ENCODE data around the gene KLF1.
"Not testable (repeated sequence)": the region's sequence is repeated elsewhere in the genome, so short reads cannot be mapped to it uniquely, and the experiment has no call there.

The KLF1 gene

DNA sequence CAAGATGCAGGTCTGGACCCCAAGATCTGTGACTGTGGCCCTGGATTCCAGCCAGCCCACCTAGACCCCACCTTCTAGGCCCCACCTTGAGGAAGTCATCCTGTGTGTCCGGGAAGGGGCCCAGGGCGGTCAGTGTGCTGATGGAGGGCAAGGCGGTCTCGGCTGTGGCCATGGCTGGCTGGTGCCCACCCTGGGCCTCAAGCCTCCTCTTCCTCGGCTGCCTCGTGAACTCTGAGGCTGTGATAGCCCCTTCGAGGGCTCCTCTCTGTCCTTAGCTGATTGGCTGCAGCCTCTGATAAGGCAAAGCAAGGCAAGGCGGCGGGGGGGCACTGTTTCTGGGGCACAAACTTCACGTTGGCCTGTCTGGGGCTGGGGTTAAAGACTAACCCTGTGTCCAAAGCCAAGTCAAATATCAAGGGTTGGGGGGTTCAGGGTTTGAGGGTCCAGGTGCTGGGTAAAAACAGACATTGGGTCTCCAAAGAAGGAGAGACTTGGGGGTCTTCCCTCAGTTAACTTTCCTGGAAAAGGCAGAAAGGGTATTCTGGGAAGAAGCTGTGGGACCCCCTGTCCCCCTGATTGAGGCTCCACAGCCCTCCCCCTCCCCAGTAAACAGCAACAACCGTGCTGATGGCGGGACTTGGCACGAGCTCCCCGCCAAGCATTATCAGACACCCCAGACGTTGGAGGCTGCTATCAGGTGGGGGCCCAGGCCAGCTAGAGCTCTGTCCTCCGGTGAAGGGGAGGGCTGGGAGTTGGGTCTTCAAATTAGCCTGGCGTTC is at the start of gene KLF1:
Gene KLF1, minus strand, starts transcription at position 233 of the 779 bp plus-strand sequence. Its CDS starts 61 bp downstream, at position 172.
- no peak for DNase-seq (ENCODE audit: low read depth in 2 of 2)

DNA sequence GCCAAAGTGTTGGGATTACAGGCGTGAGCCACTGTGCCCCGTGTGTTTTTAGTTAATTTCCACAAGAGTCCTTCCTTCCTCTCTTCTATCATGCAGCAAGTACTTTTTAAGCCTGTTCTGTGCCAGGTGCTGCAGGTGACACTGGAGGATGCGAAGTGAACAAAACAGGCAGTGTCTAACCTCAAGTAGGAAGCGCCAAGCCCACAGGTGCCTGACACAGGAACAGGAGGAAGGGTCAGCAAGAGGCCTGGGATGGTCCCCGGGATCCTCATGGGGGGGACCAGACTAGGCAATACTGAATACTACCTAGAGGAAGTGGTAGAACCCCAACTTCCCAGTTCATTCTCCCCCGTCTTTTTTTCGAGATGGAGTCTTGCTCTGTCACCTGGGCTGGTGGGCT is 49.6 kb upstream of the KLF1 start:
- no peak for DNase-seq (ENCODE audit: low read depth in 2 of 2)

DNA sequence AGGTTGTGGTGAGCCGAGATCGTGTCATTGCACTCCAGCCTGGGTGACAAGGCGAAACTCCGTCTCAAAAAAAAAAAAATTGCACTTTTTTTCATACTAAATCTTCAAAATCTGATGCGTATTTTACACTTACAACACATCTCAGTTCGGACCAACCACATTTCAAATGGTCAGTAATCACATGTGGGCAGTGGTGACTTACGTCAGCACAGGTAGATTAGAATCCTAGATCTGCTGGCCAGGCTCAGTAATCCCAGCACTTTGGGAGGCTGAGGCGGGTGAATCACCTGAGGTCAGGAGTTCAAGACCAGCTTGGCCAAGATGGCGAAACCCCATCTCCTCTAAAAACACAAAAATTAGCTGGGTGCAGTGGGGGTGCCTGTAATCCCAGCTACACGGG is 48.1 kb upstream of the KLF1 start:
- DNase-seq (ENCODE audit: low read depth in 2 of 2) = no peak

DNA sequence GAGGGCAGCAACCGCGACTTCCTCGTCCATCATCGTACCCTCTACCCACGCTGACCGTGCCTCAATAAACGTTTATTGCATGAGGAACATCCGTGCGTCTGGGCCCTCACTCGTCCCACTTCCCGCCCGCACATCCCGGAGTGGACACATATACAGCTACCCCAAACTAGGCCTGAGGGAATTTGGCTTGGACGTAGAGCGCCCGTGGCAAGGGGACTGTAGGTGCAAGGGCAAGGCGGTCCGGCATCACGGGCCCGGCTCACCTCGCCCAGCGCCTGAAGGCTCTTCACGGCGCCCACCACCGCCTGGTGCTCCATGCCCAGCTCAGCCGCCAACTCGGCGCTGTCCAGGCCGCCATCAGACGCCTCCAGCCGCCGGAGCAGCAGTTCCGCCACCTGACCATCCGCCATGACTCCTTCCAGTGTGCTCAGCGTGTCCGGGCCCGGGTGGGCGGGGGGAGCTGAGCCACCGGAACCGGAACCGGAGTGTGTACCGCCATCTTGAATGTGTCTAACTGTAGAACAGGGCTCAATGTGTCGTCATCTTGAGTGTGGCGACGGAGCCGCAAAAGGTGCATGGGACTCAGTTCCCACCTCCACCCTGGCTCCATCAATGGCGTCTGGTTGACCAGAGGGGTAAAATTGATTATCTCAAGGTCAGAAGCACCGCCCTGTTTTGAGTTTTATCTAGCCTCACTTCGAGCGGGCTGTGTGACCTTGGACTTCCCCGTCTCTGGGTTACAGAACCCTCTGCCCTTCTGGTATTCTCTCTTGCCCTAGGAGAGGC is 46.5 kb upstream of the KLF1 start, which contains the start of gene FARSA:
Gene FARSA, minus strand, starts transcription at position 425 of the 786 bp plus-strand sequence. Its CDS starts 15 bp downstream, at position 410.
- DNase-seq (ENCODE audit: low read depth in 2 of 2) = peak; percentile 82 to 89

DNA sequence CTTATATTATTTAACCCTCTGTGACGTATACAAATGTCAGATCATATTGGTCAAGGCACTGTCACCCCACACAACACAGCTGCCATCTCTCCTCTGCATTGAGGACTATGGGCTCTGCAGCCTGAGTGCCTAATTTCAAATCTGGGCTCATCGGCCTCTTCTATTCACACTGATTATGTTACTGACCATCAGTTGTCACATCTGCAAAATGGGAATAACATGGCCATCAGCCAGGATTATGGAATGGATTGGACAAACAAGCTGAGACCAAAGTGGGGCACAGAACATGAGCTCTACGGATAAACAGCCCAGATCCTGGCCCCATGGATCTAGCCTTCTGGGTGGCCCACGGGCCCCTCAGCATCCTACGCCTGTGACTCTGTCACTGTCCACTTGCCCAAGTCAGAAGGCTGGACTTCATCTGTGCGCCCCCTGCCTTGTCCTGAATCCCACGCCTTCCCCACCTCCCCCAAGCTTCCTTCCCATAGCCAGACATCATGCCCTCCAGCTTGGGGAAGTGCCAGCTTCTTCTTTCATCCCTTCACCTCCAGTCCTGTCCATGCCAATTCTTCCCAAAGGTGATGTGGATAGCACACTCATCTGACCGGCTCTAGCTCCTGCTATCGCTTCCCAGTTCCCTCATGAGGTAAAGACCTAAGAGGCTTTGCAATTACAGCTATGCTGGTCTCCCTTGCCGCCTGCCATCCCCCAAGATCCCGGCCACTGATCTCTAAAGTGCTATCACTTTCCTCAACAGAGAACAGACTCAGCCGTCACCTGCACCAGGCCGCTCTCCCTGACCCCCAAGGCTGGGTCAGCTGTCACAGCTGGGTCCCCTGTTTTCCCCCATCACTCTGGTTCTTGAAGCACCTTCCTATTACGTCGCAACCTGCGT is 45.6 kb upstream of the KLF1 start:
- no peak for DNase-seq (ENCODE audit: low read depth in 2 of 2)

DNA sequence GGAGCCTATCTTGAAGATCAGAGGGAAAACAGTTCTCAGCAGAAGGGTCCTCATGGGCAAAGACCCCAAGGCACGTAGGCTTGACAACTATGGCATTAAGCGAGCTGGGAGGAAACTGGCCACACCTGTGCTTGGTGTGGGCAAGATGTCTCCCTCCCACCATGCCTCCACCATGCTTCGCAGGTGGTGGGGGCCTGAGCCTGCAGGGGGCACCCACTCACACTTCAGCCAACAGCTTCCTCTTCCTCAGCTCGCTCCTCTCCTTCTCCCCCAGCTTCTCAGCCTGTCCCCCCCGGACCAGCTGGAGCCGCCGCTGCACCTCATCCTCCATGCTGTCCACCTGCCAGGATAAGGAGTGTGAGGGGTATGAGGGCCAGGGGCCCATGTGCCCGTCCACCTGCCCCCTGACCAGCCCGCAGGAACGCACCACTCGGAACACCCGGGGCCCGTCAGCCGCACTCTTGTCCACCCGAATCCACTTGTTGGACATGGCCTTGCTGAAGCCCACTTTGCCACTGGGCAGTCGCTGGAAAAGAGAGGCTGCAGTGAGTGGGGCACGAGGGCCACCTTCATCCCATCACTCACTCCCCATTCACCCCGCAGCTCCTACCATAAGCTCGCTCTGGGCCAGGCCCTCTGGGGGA is 43.1 kb upstream of the KLF1 start:
- no peak for DNase-seq (ENCODE audit: low read depth in 2 of 2)

DNA sequence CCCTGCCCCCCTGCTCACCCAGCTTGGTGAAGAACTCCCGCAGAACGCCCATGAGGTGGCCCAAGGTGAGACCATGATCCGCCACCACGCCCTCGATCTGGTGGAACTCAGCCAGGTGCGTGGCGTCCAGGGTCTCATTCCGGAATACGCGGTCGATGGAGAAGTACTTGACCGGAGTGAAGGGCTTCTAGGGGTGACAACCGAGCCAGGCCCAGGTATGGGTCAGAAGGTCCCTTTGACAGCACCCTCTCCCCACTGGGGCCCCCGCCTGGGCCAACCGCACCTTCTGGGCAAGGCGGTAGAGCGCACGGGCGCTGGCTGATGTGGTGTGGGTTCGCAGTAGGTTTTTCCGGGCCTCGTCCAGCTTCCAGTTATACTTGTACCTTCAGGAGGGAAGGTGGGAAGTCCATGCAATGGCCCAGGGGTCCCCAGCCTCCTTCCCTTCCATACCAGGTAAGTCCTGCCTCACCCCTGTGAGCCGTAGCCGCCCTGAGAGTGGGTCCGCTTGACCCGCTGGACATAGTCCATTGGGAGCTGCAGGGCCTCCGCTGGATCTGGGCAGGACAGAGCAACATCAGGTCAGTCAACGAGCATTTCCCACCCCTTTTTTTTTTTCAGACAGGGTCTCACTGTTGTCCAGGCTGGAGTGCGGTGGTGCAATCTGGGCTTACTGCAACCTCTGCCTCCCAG is 37.8 kb upstream of the KLF1 start:
- DNase-seq (ENCODE audit: low read depth in 2 of 2) = no peak

DNA sequence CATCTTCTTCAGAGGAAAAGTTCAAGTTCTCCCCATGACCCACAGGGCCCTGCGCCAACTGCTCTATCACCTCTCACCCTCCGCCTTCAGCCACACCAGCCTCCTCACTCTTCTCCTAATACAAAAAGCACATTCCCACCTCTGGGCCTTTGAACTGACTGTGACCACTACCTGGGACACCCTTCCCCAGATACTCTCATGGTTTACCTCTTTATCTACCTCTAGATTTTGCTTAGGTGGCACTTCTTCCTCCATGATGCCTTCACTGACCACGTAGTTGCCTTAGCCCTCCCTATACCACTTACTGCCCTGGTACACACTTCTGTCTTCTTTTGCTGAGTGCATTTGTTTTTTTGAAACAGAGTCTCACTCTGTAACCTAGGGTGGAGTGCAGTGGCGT is 36.0 kb upstream of the KLF1 start:
- no peak for DNase-seq (ENCODE audit: low read depth in 2 of 2)

DNA sequence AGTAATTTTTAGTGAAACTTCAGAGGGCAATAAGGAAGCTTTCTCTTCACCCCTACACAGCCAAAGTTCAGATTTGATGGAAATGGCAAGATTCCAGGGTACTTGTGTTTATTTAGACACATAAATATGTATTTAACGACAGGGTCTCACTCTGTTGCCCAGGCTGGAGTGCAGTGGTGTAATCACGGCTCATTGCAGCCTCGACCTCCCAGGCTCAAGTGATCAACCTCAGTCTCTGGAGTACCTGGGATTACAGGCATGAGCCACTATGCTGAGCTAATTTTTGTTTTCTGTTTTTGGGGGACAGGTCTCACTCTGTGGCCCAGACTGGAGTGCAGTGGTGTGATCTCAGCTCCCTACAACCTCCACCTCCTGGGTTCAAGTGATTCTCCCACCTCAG is 34.0 kb upstream of the KLF1 start:
- DNase-seq (ENCODE audit: low read depth in 2 of 2) = no peak

DNA sequence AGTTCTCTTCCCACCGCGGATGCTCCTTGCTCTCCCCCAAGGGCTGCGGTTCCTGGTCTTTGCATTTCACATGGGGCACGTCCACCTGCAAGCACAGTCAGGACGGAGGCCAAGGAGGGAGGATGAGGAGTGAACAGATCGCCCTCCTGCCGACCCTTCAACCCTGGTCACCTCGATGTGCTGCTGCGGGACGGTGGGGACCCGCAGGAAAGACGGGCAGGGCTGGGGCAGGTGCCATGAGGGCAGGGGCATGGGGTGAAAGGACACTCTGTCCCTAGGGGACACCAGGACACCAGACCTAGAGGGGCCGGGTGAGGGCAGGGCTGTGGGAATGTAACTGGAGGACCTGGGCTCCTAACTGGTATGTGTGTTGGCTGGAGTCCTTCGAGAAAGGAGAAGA is 31.3 kb upstream of the KLF1 start:
- no peak for DNase-seq (ENCODE audit: low read depth in 2 of 2)

DNA sequence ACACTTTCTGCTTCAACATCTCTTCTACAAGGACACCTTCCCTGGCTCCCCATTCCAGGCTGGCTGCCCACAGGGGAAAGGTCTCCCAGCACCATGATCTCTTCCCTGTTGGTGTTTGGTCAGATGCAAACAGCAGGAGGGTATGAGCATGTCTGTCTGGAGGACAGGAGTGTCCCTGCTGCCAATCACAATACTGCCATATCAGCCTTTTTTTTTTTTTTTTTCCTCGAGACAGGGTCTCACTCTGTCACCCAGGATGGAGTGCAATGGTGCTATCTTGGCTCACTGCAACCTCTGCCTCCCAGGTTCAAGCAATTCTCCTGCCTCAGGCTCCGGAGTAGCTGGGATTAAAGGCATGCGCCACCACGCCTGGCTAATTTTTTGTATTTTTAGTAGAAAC is 28.9 kb upstream of the KLF1 start:
- DNase-seq (ENCODE audit: low read depth in 2 of 2) = not testable (repeated sequence)

DNA sequence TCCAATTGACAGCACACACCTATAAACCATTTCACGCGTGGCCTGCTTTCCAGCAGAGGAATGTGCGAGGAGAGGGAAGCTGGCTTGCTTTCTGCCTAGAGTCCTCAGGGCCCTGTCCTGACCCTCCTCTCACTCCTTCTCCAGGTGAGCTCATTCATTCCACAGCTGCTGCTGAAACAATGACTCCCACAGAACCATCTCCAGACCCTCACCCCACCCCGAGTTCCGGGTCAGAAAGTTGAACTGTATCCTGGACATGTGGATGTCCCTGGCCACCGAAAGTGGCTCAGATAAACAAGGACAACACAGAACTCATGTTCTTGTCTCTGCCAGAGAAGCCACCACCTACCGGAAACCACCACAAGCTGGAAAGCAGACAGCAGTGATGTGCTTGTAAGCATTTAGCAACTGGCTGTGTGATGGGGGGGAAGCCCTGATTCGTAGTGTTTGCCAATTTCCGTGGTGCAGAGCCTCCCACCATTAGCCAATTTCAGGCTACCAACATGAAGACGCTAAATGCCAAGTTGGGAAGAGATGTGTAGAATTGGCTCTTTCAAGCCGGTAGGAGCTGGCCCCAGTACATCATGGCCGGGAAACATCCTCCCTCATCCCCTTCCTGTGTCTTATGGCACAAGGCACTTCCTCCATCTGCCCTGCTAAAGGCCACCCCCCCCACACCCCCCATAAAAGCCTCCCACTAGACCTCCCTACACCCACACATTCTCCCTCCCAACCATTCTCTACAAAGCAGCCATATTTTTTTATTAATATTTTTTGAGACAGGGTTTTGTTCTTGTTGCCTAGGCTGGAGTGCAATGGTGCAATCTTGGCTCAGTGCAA is 27.1 kb upstream of the KLF1 start:
- DNase-seq (ENCODE audit: low read depth in 2 of 2) = no peak

DNA sequence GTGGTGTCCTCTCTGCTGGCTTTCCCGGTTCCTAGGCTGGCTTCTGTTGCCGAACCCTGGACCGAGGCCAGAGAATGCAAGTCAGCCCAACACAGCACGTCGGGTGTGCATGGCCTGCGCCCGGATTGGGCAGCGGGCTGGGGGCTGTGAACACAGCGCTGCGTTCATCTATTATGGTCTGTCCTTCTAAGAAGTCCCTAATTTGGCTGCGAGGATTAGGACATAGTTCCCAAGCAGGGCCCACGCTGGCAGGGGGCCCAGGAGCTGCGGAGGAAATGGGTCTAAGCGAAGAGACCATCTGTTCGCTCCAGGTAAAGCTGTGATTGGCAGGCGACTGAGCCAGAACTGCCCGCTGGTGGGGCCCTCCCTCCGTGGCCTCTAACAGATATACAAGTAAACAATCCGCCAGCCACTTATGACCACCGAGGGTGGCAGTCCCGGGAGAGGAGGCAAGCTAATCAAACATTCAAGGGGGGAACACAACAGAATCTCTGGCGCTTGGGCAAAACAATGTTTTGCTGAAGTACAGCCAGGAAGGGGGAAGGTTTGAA is 26.1 kb upstream of the KLF1 start:
- DNase-seq (ENCODE audit: low read depth in 2 of 2) = no peak

DNA sequence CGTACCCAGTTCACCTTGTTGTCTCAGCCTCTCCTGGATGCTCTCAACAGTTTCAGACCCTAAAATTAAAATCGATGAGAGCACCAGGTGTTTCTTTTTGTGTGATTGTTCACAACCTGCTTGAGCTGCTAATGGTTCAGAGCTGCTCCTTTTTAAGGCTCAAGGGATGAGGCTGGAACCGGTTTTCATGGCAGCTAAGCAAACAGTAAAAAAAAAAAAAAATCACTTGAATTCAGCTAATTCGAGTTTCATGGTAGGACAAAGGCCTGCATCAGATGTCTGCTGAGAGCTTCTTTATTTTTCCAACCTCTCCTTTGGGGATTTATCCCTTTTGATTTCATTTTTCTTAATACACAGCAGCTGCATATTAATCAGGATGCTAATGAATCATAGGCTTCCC is 25.6 kb upstream of the KLF1 start:
- DNase-seq (ENCODE audit: low read depth in 2 of 2) = no peak

DNA sequence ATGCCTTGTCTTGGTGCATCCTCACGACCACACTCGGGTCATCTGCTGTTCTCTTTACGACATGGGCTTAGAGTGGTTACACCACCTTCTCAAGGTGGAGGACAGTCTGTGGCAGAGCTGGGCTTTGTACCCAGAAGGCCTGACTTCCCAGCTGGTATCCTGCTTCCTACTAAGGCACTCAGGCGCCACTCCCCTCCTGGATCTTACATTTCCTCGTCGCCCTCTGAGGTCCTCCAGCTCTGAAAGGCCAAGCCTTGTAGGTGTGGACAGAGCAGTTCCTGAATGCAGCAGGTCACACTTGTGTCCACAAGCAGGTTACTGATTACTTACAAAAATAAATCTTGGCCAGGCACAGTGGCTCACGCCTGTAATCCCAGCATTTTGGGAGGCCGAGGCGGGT is 20.2 kb upstream of the KLF1 start:
- DNase-seq (ENCODE audit: low read depth in 2 of 2) = no peak

DNA sequence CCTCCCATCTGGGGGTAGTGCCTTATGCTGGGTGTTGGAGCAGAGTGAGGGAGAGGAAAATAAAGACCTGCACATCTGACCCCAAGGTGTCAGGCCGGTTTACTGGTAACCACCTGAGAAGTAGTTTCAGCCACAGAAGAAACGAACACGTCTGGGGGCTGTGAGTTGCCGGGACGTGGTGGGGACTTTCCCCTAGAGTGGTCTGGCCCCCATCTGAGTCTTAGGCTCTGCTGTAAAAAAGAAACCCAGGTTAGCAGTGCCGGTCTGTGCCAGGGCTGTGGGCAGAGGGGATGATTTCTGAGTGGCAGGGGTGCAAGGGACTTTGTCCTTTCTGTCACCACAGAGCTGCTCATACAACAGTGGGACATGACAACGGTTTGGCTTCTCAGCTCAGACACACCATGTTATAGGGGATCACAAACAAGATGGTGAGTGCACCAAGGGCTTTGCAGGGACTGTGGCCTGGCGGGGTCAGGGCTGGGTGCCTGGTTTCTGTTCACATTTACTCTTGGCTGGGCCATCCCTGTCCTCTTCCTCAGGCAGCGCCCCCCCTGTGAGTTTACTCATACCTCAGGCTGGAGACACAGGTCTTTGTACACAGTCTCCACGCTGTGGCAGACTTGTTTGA is 13.0 kb upstream of the KLF1 start:
- no peak for DNase-seq (ENCODE audit: low read depth in 2 of 2)

DNA sequence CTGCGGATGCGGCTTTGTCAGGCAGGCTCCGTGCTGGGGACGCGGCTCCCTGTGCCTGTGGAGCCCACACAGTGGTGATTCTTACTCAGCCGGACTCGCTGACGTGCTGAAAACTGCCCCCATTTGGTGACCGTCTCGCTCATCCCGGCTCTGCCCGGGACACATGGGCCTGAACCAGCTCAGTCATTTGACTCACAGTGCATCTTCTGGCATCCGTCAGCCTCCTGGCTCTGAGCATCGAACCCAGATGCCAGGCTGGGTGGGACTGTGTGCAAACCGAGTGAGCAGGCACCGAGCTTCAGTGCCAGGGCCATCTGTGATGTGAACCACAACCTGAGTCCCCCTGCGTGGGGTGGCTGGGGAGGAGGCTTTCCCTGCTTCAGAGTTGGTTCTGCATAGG is 9.5 kb upstream of the KLF1 start:
- DNase-seq (ENCODE audit: low read depth in 2 of 2) = no peak

DNA sequence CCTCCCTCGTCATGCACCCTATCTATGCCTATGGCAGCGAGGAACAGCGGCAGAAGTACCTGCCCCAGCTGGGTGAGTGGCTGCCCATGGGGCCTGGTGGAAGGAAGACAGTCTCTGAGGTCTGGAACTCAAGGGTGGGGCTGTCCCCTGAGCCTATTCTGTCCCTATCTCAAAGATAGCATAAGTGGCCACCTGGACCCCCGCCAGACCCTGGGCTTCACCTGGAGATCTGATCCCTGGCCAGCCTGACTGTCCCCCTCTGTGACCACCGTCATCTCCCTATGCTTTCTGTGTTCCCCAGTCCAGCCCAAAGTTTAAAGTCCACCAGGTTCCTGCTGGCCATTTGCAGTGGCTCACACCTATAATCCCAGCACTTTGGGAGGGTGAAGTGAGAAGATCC is 6.6 kb upstream of the KLF1 start:
- DNase-seq (ENCODE audit: low read depth in 2 of 2) = no peak

DNA sequence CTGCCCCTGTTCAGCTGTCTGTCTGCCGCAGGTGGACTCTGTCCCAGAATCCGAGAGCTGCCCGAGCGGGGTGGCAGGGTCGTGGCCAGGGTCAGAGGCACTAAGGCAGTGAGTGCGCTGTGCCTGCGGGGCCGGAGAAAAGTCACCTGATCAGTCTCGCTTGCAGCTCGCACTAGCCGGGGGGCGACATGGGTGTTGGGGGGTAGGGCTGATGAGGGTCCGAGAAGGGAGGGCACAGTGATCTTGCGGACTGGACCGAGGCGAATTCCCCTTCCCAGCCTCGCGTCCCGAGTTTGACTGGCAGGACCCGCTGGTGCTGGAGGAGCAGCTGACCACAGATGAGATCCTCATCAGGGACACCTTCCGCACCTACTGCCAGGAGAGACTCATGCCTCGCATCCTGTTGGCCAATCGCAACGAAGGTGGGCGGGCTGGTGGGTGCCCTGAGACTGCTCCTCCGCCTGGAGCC is 4.6 kb upstream of the KLF1 start:
- DNase-seq (ENCODE audit: low read depth in 2 of 2) = no peak

Data from stimulated activated CD4-positive, alpha-beta T cell treated with anti-CD3 and anti-CD28 coated beads, Interleukin-4, amount 100 ng/mL, for 48 hours (primary cell).